HFFc6 (cell line): Measurements from ENCODE around the gene HBB. TPM values are rescaled to one million over a fixed set of nuclear protein-coding genes. Genes with fewer than 3 reads are reported as not detected.

ENCODE experiments used
- DNase-seq: peaks from one replicate; pipeline ENCODE4 v3.0.0-alpha.2; 2018
- H3K27ac Mint-ChIP-seq: 2 replicates; pipeline ENCODE4 v1.8.0; 2020; ENCODE audit warnings: mild to moderate bottlenecking, mixed read lengths
- H3K27me3 Mint-ChIP-seq: 2 replicates; pipeline ENCODE4 v1.8.0; 2021; ENCODE audit warnings: mild to moderate bottlenecking, moderate library complexity, mixed read lengths; ENCODE audit not compliant: insufficient read depth
- H3K36me3 Mint-ChIP-seq: 2 replicates; pipeline ENCODE4 v1.8.0; 2021; ENCODE audit warnings: low read depth, mixed read lengths
- H3K4me1 Mint-ChIP-seq: 2 replicates; pipeline ENCODE4 v1.8.0; 2020; ENCODE audit warnings: low read depth, mixed read lengths
- H3K4me3 Mint-ChIP-seq: 2 replicates; pipeline ENCODE4 v1.8.0; 2020; ENCODE audit warnings: mild to moderate bottlenecking, moderate library complexity, mixed read lengths
- H3K9me3 Mint-ChIP-seq: 2 replicates; pipeline ENCODE4 v1.8.0; 2020; ENCODE audit warnings: mild to moderate bottlenecking, mixed read lengths
- total RNA-seq, 6 experiments: library from RNA; stranded (reverse); fragmentation: NEBNext Ultra II Directional; extraction: Animal tissue kit (Norgen Biotek cat#: 25700); gene quantifications; 2 replicates in 1 of 6; 3 replicates in 5 of 6; pipeline ENCODE4 v1.2.3, GENCODE V29; 2021
- TF ChIP-seq, protein P1 (sequence below): fragments of 200-600 bp; sonication (generic); IDR thresholded peaks from 2 replicates; pipeline ENCODE4 v1.5.0; 2021; ENCODE audit warnings: antibody characterized with exemption, mild to moderate bottlenecking

HBB gene
- total RNA-seq, 6 experiments from 2014 or later = not detected

GRCh38 chr11:5242208-5242607, 15.3 kb upstream of the HBB start:
- H3K9me3 Mint-ChIP-seq = no peaks in the 10 kb centered on the region
- DNase-seq = no peak

DNA sequence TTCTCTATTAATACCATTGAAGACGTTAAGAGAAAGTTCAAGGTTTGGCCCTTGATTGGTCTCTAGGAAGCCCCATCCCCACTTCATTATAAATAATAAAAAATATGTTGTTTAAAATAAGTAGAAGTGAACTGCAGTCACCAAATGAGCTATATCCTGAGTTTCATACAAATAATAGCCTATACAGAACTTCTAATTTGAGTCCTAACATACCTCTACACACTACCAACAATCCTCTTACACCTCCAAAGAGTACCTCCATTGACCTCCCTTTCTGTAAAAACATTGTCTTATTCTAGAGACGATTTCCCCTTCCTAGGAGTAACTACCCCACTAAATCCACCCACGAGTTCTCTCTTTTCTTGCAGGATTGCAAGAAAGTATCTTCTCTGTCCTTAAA, 14.6 kb upstream of the HBB start:
- DNase-seq = no peak
- TF ChIP-seq, protein P1, sequence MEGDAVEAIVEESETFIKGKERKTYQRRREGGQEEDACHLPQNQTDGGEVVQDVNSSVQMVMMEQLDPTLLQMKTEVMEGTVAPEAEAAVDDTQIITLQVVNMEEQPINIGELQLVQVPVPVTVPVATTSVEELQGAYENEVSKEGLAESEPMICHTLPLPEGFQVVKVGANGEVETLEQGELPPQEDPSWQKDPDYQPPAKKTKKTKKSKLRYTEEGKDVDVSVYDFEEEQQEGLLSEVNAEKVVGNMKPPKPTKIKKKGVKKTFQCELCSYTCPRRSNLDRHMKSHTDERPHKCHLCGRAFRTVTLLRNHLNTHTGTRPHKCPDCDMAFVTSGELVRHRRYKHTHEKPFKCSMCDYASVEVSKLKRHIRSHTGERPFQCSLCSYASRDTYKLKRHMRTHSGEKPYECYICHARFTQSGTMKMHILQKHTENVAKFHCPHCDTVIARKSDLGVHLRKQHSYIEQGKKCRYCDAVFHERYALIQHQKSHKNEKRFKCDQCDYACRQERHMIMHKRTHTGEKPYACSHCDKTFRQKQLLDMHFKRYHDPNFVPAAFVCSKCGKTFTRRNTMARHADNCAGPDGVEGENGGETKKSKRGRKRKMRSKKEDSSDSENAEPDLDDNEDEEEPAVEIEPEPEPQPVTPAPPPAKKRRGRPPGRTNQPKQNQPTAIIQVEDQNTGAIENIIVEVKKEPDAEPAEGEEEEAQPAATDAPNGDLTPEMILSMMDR = no peak
- Mint-ChIP-seq H3K27me3 (no peaks in the 10 kb centered on the region), H3K4me1 (peaks cover 18% of the 10 kb centered on the region), H3K27ac (no peak overlapping the region), H3K36me3 (no peaks in the 10 kb centered on the region), H3K4me3 (no peak overlapping the region), H3K9me3 (no peaks in the 10 kb centered on the region)

More at GRCh38 chr11:5242208-5242607, 15.3 kb upstream of the HBB start:
- Mint-ChIP-seq H3K27ac (no peak overlapping the region), H3K4me1 (peaks cover 26% of the 10 kb centered on the region), H3K36me3 (no peaks in the 10 kb centered on the region), H3K4me3 (no peak overlapping the region), H3K27me3 (no peaks in the 10 kb centered on the region)
- TF ChIP-seq, protein P1 = no peak

DNA sequence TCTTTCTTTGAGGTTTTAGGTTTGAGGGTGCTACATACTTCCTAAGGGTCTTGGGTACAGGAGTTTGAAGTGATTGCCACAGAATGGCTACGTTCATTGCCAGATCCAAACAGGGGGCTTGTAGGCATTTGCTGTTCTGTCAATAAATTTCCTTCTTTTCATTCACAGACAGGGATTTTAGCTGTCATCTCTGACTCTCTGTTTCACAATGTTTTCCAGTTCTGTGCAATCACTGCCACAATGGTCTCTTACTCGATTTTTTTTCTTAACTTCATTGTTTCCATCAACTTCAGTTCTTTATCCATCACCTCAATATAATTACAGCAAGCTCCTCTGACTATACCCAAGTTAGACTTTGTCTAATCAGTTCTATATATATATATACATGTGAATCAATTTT, 13.6 kb upstream of the HBB start:
- peaks cover 11% of the 10 kb centered on the region for H3K4me1 Mint-ChIP-seq
- H3K27ac Mint-ChIP-seq = no peak overlapping the region
- no peak for DNase-seq
- H3K9me3 Mint-ChIP-seq = no peaks in the 10 kb centered on the region
- H3K4me3 Mint-ChIP-seq = no peak overlapping the region
- TF ChIP-seq, protein P1 = no peak
- H3K36me3 Mint-ChIP-seq = no peaks in the 10 kb centered on the region
- no peaks in the 10 kb centered on the region for H3K27me3 Mint-ChIP-seq

DNA sequence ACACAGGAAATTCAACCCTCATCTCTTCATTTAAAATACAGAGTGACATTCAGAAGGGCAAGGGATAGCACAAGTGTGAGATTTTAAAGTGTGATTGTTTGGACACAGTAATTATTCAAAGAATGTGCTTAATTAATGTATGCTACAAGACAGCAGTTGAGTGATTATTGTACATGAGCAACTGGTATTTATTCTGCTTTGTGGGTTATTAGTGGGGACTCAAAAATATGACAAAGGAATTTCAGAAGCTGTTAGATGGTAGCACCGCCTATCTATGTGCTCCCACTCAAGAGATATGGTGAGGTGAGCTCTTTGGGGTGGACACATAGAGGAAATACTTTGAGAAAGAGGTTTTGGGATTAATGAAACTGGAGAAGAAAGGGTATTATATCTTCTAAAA, 13.2 kb upstream of the HBB start:
- DNase-seq = no peak
- TF ChIP-seq, protein P1 = no peak
- peaks cover 11% of the 10 kb centered on the region for H3K4me1 Mint-ChIP-seq
- H3K27me3 Mint-ChIP-seq = no peaks in the 10 kb centered on the region
- H3K4me3 Mint-ChIP-seq = no peak overlapping the region
- H3K36me3 Mint-ChIP-seq = no peaks in the 10 kb centered on the region
- no peaks in the 10 kb centered on the region for H3K9me3 Mint-ChIP-seq
- no peak overlapping the region for H3K27ac Mint-ChIP-seq

- Mint-ChIP-seq H3K27me3 (no peaks in the 10 kb centered on the region), H3K36me3 (no peaks in the 10 kb centered on the region), H3K4me3 (no peak overlapping the region), H3K27ac (no peak overlapping the region), H3K4me1 (peaks cover 17% of the 10 kb centered on the region), H3K9me3 (no peaks in the 10 kb centered on the region)
- TF ChIP-seq, protein P1 = no peak
- no peak for DNase-seq
Observed at GRCh38 chr11:5239046-5239445, 12.2 kb upstream of the HBB start.

DNA sequence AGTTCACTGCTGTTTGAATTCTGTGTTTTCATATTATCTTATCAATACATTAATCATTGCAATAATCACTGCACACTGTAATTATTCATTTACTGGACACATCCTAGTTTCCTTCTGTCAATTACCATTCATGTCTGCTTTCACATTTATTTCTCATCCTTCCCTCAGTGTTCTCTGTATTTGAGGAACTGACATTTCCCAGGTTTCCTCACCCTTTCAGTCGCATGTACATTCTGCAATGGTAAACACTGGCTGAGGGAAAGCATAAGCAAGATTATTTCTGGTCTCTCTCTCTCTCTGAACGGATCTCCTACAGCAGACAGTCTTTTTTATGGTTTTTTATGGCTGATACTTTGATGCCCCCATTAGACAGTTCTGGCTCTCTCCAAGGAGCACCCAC, 11.6 kb upstream of the HBB start:
- H3K4me3 Mint-ChIP-seq = no peak overlapping the region
- H3K36me3 Mint-ChIP-seq = no peaks in the 10 kb centered on the region
- DNase-seq = no peak
- peaks cover 17% of the 10 kb centered on the region for H3K4me1 Mint-ChIP-seq
- no peak overlapping the region for H3K27ac Mint-ChIP-seq
- H3K27me3 Mint-ChIP-seq = no peaks in the 10 kb centered on the region
- no peaks in the 10 kb centered on the region for H3K9me3 Mint-ChIP-seq
- TF ChIP-seq, protein P1 = no peak
